ENCODE results near the gene CACNA1H. TPM values are rescaled to one million over a fixed set of nuclear protein-coding genes. Genes with fewer than 3 reads are reported as not detected.

Gene CACNA1H
- total and polyA plus RNA-seq, 7 donors = 1.8 to 5.9 (median 2.3) TPM

GRCh38 chr16:1120577-1120941 lies 32.3 kb upstream of the CACNA1H start:
- H3K9me3 ChIP-seq = no peaks in the 10 kb centered on the region
- no peak for TF ChIP-seq CTCF (IDR thresholded peaks at IDR 0.05)
- intact Hi-C loops (cut with DNase I) = no loop called here
- H3K4me1 ChIP-seq = no peaks in the 10 kb centered on the region
- H3K36me3 ChIP-seq (ENCODE audit: insufficient read depth in 1 of 2, low read depth in 1 of 2) = no peaks in the 10 kb centered on the region
- DNase-seq = no peak
- ATAC-seq = no peak
- WGBS, 3 donors = 53 to 60% (median 56%) methylated on average over 15 to 22 of the region's 22 CpGs
- H3K4me3 ChIP-seq = no peak overlapping the region
- H3K27me3 ChIP-seq (ENCODE audit: insufficient read depth in 3 of 3, low read length in 2 of 3) = peaks cover 0 to 71% (median 14%) of the 10 kb centered on the region in 3 donors
- no peak overlapping the region for H3K27ac ChIP-seq

GRCh38 chr16:1121009-1121408 lies 31.9 kb upstream of the CACNA1H start:
- no peak for DNase-seq
- intact Hi-C loops (cut with DNase I) = no loop called here
- Histone ChIP-seq H3K27ac (no peak overlapping the region), H3K27me3 (ENCODE audit: insufficient read depth in 3 of 3, low read length in 2 of 3) (peaks cover 0 to 75% (median 14%) of the 10 kb centered on the region in 3 donors), H3K4me3 (no peak overlapping the region), H3K4me1 (no peaks in the 10 kb centered on the region), H3K36me3 (ENCODE audit: insufficient read depth in 1 of 2, low read depth in 1 of 2) (no peaks in the 10 kb centered on the region), H3K9me3 (no peaks in the 10 kb centered on the region)
- WGBS, 3 donors = 66 to 72% (median 71%) methylated on average over 23 of the region's 23 CpGs
- TF ChIP-seq CTCF (IDR thresholded peaks at IDR 0.05) = no peak
- ATAC-seq = no peak

- Histone ChIP-seq H3K27me3 (ENCODE audit: insufficient read depth in 3 of 3, low read length in 2 of 3) (peaks cover 0 to 74% (median 16%) of the 10 kb centered on the region in 3 donors), H3K27ac (no peak overlapping the region), H3K4me1 (no peaks in the 10 kb centered on the region), H3K9me3 (no peaks in the 10 kb centered on the region), H3K36me3 (ENCODE audit: insufficient read depth in 1 of 2, low read depth in 1 of 2) (no peaks in the 10 kb centered on the region), H3K4me3 (no peak overlapping the region)
- ATAC-seq (no peak), DNase-seq (no peak)
- intact Hi-C loops (cut with DNase I) = no loop called here
- 67 to 76% (median 70%) methylated on average over 27 to 30 of the region's 30 CpGs for WGBS, 3 donors
- TF ChIP-seq CTCF (IDR thresholded peaks at IDR 0.05) = no peak
These were observed 31.1 kb upstream of the CACNA1H start for GRCh38 chr16:1121601-1122397.

GRCh38 chr16:1122398-1122765 lies 30.5 kb upstream of the CACNA1H start:
- TF ChIP-seq CTCF (IDR thresholded peaks at IDR 0.05) = no peak
- DNase-seq = no peak
- Histone ChIP-seq H3K9me3 (no peaks in the 10 kb centered on the region), H3K27me3 (ENCODE audit: insufficient read depth in 3 of 3, low read length in 2 of 3) (peaks cover 0 to 74% (median 17%) of the 10 kb centered on the region in 3 donors), H3K27ac (no peak overlapping the region), H3K4me1 (no peaks in the 10 kb centered on the region), H3K36me3 (ENCODE audit: insufficient read depth in 1 of 2, low read depth in 1 of 2) (no peaks in the 10 kb centered on the region), H3K4me3 (no peak overlapping the region)
- intact Hi-C loops (cut with DNase I) = no loop called here
- 80 to 83% (median 83%) methylated on average over 11 to 14 of the region's 14 CpGs for WGBS, 3 donors
- ATAC-seq = no peak
